Stimulated activated CD4-positive, alpha-beta T cell treated with anti-CD3 and anti-CD28 coated beads, Interleukin-15, amount 100 ng/mL, for 48 hours (primary cell): ENCODE measurements around the gene CCDC107.
"Not testable (repeated sequence)": the region's sequence is repeated elsewhere in the genome, so short reads cannot be mapped to it uniquely, and the experiment has no call there.

Experiments used
- DNase-seq, 2 donors: peaks; one replicate each; pipeline ENCODE4 v3.0.0-alpha.2; 2020; ENCODE audit warnings: low read depth in 2 of 2

CCDC107 gene

GRCh38 chr9:35638751-35639150, 19.3 kb upstream of the CCDC107 start:
- DNase-seq, result not testable (repeated sequence)

- not testable (repeated sequence) for DNase-seq
Observed at GRCh38 chr9:35639225-35639624, 18.9 kb upstream of the CCDC107 start.

- DNase-seq, result no peak
Observed at GRCh38 chr9:35639631-35640030, 18.5 kb upstream of the CCDC107 start.

GRCh38 chr9:35640431-35640830, 17.7 kb upstream of the CCDC107 start:
- DNase-seq, result not testable (repeated sequence)

- not testable (repeated sequence) for DNase-seq
Observed at GRCh38 chr9:35641478-35641877, 16.6 kb upstream of the CCDC107 start.

GRCh38 chr9:35643046-35643445, 15.0 kb upstream of the CCDC107 start:
- DNase-seq, result no peak

GRCh38 chr9:35645736-35646135, 12.4 kb upstream of the CCDC107 start:
- DNase-seq, result not testable (repeated sequence)

- no peak for DNase-seq
Observed at GRCh38 chr9:35646153-35646532, 11.9 kb upstream of the CCDC107 start.

- peak; percentile 80 to 89 for DNase-seq
Observed at GRCh38 chr9:35646533-35647265, 11.4 kb upstream of the CCDC107 start.

GRCh38 chr9:35649431-35650340, 8.4 kb upstream of the CCDC107 start:
- DNase-seq, result peak in 1 of 2 donors; percentile 41

- DNase-seq, result peak in 1 of 2 donors; percentile 35
Observed at GRCh38 chr9:35650341-35651158, 7.5 kb upstream of the CCDC107 start, which contains the start of gene SIT1. SIT1 (minus strand) TSS chr9:35650931; CDS start chr9:35650853, 78 bp downstream.

GRCh38 chr9:35651956-35652828, 5.9 kb upstream of the CCDC107 start:
- no peak for DNase-seq

- no peak for DNase-seq
Observed at GRCh38 chr9:35652829-35653209, 5.3 kb upstream of the CCDC107 start.

GRCh38 chr9:35653611-35654010, 4.5 kb upstream of the CCDC107 start:
- no peak for DNase-seq

- DNase-seq, result no peak
Observed at GRCh38 chr9:35656348-35656747, 1.7 kb upstream of the CCDC107 start.

- no peak for DNase-seq
Observed at GRCh38 chr9:35656831-35657545, 1.1 kb upstream of the CCDC107 start.

GRCh38 chr9:35657546-35658136, 451 bp upstream of the CCDC107 start, which contains the start of gene RMRP:
RMRP (minus strand) TSS chr9:35658019.
- peak; percentile 94 for DNase-seq

- DNase-seq, result no peak
Observed at GRCh38 chr9:35658968-35659220, 802 bp downstream of the CCDC107 start.

GRCh38 chr9:35659340-35659739, 1.2 kb downstream of the CCDC107 start:
- no peak for DNase-seq

- DNase-seq, result no peak
Observed at GRCh38 chr9:35660966-35661415, 2.9 kb downstream of the CCDC107 start.
